OCI-M2 (cell line): ENCODE results near the gene LEMD1.

ENCODE experiments used
- DNase-seq: peaks from one replicate; lab custom pipeline; 2025; ENCODE audit not compliant: unreplicated experiment; lab: John Stamatoyannopoulos, UW

Gene LEMD1

GRCh38 chr1:205337481-205337880 is 84.4 kb downstream of the LEMD1 start:
- DNase-seq, result no peak

DNA sequence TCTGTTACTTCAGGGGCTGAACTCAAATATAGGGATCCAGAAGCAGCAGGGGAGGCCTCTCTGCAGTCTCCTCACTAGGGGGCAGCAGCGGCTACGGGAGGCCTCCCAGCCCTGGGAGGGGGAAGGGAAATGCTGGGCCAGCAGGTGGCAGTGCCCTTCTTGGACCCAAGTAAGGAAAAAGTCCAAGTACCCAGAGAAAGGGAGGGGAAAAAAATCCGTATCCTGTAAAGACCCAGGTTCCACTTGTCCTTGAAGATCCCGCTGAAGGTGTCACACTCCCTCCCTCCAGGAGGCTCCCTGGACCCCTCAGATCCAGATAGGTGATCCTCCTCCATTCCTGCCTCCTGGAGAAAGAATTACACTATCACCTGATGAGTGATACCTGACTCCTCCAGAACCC is 86.2 kb downstream of the LEMD1 start:
- DNase-seq, result no peak

DNA sequence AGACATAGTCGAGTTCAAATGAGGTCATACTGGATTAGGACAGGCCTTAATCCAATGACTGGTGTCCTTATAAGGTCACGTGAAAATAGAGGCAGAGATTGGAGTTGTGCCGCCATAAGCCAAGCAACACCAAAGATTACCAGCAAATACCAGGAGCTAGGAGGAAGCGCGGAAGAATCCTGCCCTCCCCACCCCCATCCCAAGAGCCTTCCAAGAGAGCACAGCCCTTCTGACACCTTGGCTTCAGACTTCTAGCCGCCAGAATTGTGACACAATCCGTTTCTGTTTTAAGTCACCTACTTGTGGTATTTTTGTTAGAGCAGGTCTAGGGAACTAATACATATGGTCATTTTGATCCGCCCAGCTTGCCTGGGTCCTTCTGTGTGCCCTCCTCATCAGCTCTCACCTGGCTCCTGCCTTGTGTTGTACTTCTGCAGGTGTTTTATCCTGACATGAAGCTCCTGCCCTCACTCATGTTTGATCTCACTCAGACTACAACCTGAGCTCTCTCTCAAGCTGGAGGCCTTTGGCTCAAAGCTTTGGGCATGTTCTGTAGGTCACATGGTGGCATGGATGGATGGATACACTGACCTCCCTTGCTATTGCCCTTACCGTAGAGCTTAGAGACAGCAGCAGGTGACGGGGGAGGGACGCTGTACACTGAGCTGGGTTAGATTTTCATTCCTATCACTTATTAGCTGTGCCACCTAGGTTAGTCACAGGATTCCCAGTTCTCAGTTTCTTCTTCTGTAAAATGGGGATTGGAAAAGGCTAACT is 89.7 kb downstream of the LEMD1 start:
- no peak for DNase-seq
